MM.1S (cell line): ENCODE measurements around the gene CTPS2.

Experiments used
- DNase-seq: peaks from one replicate; pipeline ENCODE4 v3.0.0-alpha.2; 2015
- H2AFZ ChIP-seq: fragments of 300-600 bp; sonication (generic); 2 replicates; pipeline ENCODE4 v1.6.0; 2016; ENCODE audit warnings: antibody characterized with exemption, low read length
- H3F3A ChIP-seq: fragments of 300-600 bp; sonication (generic); 2 replicates; pipeline ENCODE4 v1.6.1; 2016; ENCODE audit warnings: mild to moderate bottlenecking, antibody characterized with exemption, low read length, moderate library complexity, mixed read lengths; ENCODE audit not compliant: insufficient read depth
- H3K27ac ChIP-seq: fragments of 300-600 bp; sonication (generic); 2 replicates; pipeline ENCODE4 v1.5.1; 2016; ENCODE audit warnings: mild to moderate bottlenecking, low read length
- H3K27me3 ChIP-seq: fragments of 300-600 bp; sonication (generic); replicated peaks from 2 replicates; pipeline ENCODE4 v1.6.0; 2016; ENCODE audit warnings: low read length; ENCODE audit not compliant: insufficient read depth
- H3K36me3 ChIP-seq: fragments of 300-600 bp; sonication (generic); replicated peaks from 2 replicates; pipeline ENCODE4 v1.6.1; 2016; ENCODE audit warnings: mild to moderate bottlenecking, low read length, mixed read lengths; ENCODE audit not compliant: insufficient read depth
- H3K4me1 ChIP-seq: fragments of 300-600 bp; sonication (generic); 2 replicates; pipeline ENCODE4 v1.6.1; 2016; ENCODE audit warnings: low read length, mixed read lengths
- H3K4me2 ChIP-seq: fragments of 300-600 bp; sonication (generic); 2 replicates; pipeline ENCODE4 v1.6.0; 2016; ENCODE audit warnings: low read depth, low read length
- H3K4me3 ChIP-seq: fragments of 300-600 bp; sonication (generic); 2 replicates; pipeline ENCODE4 v1.5.1; 2016; ENCODE audit warnings: low read length, mixed read lengths
- H3K79me2 ChIP-seq: fragments of 300-600 bp; sonication (generic); 2 replicates; pipeline ENCODE4 v1.6.1; 2016; ENCODE audit warnings: mixed run types, low read length, mixed read lengths
- H3K9ac ChIP-seq: fragments of 300-600 bp; sonication (generic); 2 replicates; pipeline ENCODE4 v1.6.1; 2016; ENCODE audit warnings: low read length, mixed read lengths
- H3K9me2 ChIP-seq: fragments of 300-600 bp; sonication (generic); replicated peaks from 2 replicates; pipeline ENCODE4 v1.6.1; 2016; ENCODE audit warnings: mild to moderate bottlenecking, low read length, mixed read lengths; ENCODE audit not compliant: insufficient read depth
- H3K9me3 ChIP-seq: fragments of 300-600 bp; sonication (generic); replicated peaks from 2 replicates; pipeline ENCODE4 v1.6.1; 2016; ENCODE audit warnings: mild to moderate bottlenecking, low read length, mixed read lengths; ENCODE audit not compliant: insufficient read depth
- H4K20me1 ChIP-seq: fragments of 300-600 bp; sonication (generic); 2 replicates; pipeline ENCODE4 v1.6.1; 2016; ENCODE audit warnings: mild to moderate bottlenecking, low read length, moderate library complexity, mixed read lengths; ENCODE audit not compliant: insufficient read depth
- CTCF ChIP-seq: fragments of 300-600 bp; sonication (generic); IDR thresholded peaks from 2 replicates; pipeline ENCODE4 v1.5.1; 2016; ENCODE audit warnings: antibody characterized with exemption, low read length, mixed read lengths
- EZH2 ChIP-seq: fragments of 300-600 bp; sonication (generic); optimal IDR thresholded peaks from 2 replicates; pipeline ENCODE3; 2017; ENCODE audit warnings: low read depth, mild to moderate bottlenecking, antibody characterized with exemption, low read length, mixed read lengths
- EZH2phosphoT487 ChIP-seq: fragments of 300-600 bp; sonication (generic); IDR thresholded peaks from 2 replicates; pipeline ENCODE4 v1.6.1; 2018; ENCODE audit warnings: antibody characterized with exemption, low read length

The CTPS2 gene

GRCh38 chrX:16552546-16552945, 159.9 kb downstream of the CTPS2 start:
- TF ChIP-seq CTCF (no peak), EZH2phosphoT487 (no peak), EZH2 (no peak)
- Histone ChIP-seq H3K9ac (no peak overlapping the region), H3K9me3 (no peaks in the 10 kb centered on the region), H3K79me2 (no peaks in the 10 kb centered on the region), H3K27ac (no peak overlapping the region), H3K4me1 (no peaks in the 10 kb centered on the region), H3F3A (no peaks in the 10 kb centered on the region), H3K36me3 (no peaks in the 10 kb centered on the region), H2AFZ (no peak overlapping the region), H4K20me1 (no peaks in the 10 kb centered on the region), H3K9me2 (no peaks in the 10 kb centered on the region), H3K4me3 (no peak overlapping the region), H3K4me2 (no peak overlapping the region), H3K27me3 (no peaks in the 10 kb centered on the region)
- DNase-seq: no peak

DNA sequence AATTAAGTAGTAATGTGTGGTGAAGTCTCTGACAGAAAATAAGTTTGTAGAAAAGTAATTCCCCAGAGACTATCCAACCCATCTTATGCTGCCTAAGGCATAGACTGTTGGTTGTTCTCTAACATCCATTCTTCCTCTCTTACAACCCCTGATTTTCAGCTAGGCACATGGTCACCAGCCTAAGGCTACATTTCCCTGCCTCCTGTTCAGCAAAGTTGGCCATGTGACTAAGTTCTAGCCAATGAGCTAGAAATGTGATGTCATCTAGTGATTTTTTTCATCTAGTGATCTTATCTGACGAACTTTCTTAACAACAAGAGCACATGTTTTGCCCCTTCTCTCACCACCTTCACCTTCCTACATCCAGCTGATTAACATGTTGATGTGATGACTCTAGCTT, 164.8 kb downstream of the CTPS2 start:
- Histone ChIP-seq H3K4me3 (no peak overlapping the region), H3K9ac (no peak overlapping the region), H3K9me3 (no peaks in the 10 kb centered on the region), H3K27me3 (no peaks in the 10 kb centered on the region), H2AFZ (no peak overlapping the region), H3F3A (no peaks in the 10 kb centered on the region), H3K79me2 (no peaks in the 10 kb centered on the region), H3K4me1 (no peaks in the 10 kb centered on the region), H3K4me2 (no peak overlapping the region), H3K36me3 (no peaks in the 10 kb centered on the region), H4K20me1 (no peaks in the 10 kb centered on the region), H3K9me2 (no peaks in the 10 kb centered on the region), H3K27ac (no peak overlapping the region)
- TF ChIP-seq CTCF: no peak
- TF ChIP-seq EZH2phosphoT487: no peak
- TF ChIP-seq EZH2: no peak
- no peak for DNase-seq

- DNase-seq: no peak
- Histone ChIP-seq H3K4me3 (no peak overlapping the region), H3K9ac (no peak overlapping the region), H3K36me3 (no peaks in the 10 kb centered on the region), H3K27ac (no peak overlapping the region), H4K20me1 (no peaks in the 10 kb centered on the region), H3K9me2 (no peaks in the 10 kb centered on the region), H3F3A (no peaks in the 10 kb centered on the region), H3K27me3 (no peaks in the 10 kb centered on the region), H3K79me2 (no peaks in the 10 kb centered on the region), H2AFZ (no peak overlapping the region), H3K4me1 (no peaks in the 10 kb centered on the region), H3K9me3 (no peaks in the 10 kb centered on the region), H3K4me2 (no peak overlapping the region)
- TF ChIP-seq EZH2: no peak
- TF ChIP-seq EZH2phosphoT487: no peak
- no peak for TF ChIP-seq CTCF
These were observed 167.5 kb downstream of the CTPS2 start for GRCh38 chrX:16544969-16545368.
